Karpas-422 (cell line): ENCODE results near the gene SOWAHA. TPM values are rescaled to one million over a fixed set of nuclear protein-coding genes. Genes with fewer than 3 reads are reported as not detected.
"Not testable (repeated sequence)": the region's sequence is repeated elsewhere in the genome, so short reads cannot be mapped to it uniquely, and the experiment has no call there.

Source experiments
- DNase-seq: peaks from one replicate; pipeline ENCODE4 v3.0.0-alpha.2; 2015
- H2AFZ ChIP-seq: fragments of 200-600 bp; sonication (generic); 2 replicates; pipeline ENCODE4 v1.6.1; 2014; ENCODE audit warnings: antibody characterized with exemption, low read length, mixed read lengths
- H3K27ac ChIP-seq: fragments of 200-600 bp; sonication (generic); 2 replicates; pipeline ENCODE4 v1.5.1; 2014; ENCODE audit warnings: mild to moderate bottlenecking, low read length, moderate library complexity
- H3K27me3 ChIP-seq: fragments of 200-600 bp; sonication (generic); 2 replicates; pipeline ENCODE4 v1.6.1; 2014; ENCODE audit warnings: low read length, mixed read lengths
- H3K36me3 ChIP-seq: fragments of 200-600 bp; sonication (generic); 2 replicates; pipeline ENCODE4 v1.6.1; 2014; ENCODE audit warnings: low read length, mixed read lengths; ENCODE audit not compliant: insufficient read depth
- H3K4me1 ChIP-seq: fragments of 200-600 bp; sonication (generic); 2 replicates; pipeline ENCODE4 v1.6.1; 2014; ENCODE audit warnings: mild to moderate bottlenecking, low read length, mixed read lengths
- H3K4me2 ChIP-seq: fragments of 200-600 bp; sonication (generic); 2 replicates; pipeline ENCODE4 v1.6.1; 2014; ENCODE audit warnings: low read length, low read depth, mild to moderate bottlenecking; ENCODE audit not compliant: poor library complexity, severe bottlenecking
- H3K4me3 ChIP-seq: fragments of 200-600 bp; sonication (generic); 2 replicates; pipeline ENCODE4 v1.5.1; 2014; ENCODE audit warnings: mild to moderate bottlenecking, antibody characterized with exemption, low read length, mixed read lengths
- H3K79me2 ChIP-seq: fragments of 200-600 bp; sonication (generic); 2 replicates; pipeline ENCODE4 v1.6.1; 2014; ENCODE audit warnings: mild to moderate bottlenecking, low read length, mixed read lengths
- H3K9ac ChIP-seq: fragments of 200-600 bp; sonication (generic); 2 replicates; pipeline ENCODE4 v1.6.0; 2014; ENCODE audit warnings: low read length
- H3K9me2 ChIP-seq: fragments of 200-600 bp; sonication (generic), shearing (Covaris generic); replicated peaks from 2 replicates; pipeline ENCODE4 v1.6.0; 2014; ENCODE audit warnings: mild to moderate bottlenecking, low read length, moderate library complexity; ENCODE audit not compliant: insufficient read depth
- H3K9me3 ChIP-seq: fragments of 300-700, 200-600 bp; sonication (generic); 2 replicates; pipeline ENCODE4 v1.6.1; 2014; ENCODE audit warnings: low read length, mixed read lengths
- H4K20me1 ChIP-seq: fragments of 200-600 bp; sonication (generic); 2 replicates; pipeline ENCODE4 v1.6.1; 2014; ENCODE audit warnings: mild to moderate bottlenecking, antibody characterized with exemption, low read length, low read depth; ENCODE audit not compliant: insufficient read depth
- total RNA-seq: library from RNA; depleted of rRNA; stranded (reverse); fragments of >200 nt; shearing (Covaris generic); gene quantifications from 2 replicates; pipeline ENCODE4 v1.2.3, GENCODE V29; 2014; ENCODE audit warnings: low replicate concordance

SOWAHA gene
- total RNA-seq, 1 experiment from 2014 or later, result not detected

GRCh38 chr5:132850066-132850465, 37.0 kb downstream of the SOWAHA start:
- Histone ChIP-seq H3K27ac (no peak overlapping the region), H3K36me3 (no peaks in the 10 kb centered on the region), H3K79me2 (no peaks in the 10 kb centered on the region), H3K4me2 (no peak overlapping the region), H3K9me2 (no peaks in the 10 kb centered on the region), H2AFZ (no peak overlapping the region), H3K9me3 (no peaks in the 10 kb centered on the region), H3K9ac (no peak overlapping the region), H3K4me3 (no peak overlapping the region), H4K20me1 (no peaks in the 10 kb centered on the region), H3K4me1 (no peaks in the 10 kb centered on the region), H3K27me3 (no peaks in the 10 kb centered on the region)
- no peak for DNase-seq

GRCh38 chr5:132853323-132853722, 40.2 kb downstream of the SOWAHA start:
- Histone ChIP-seq H3K9me3 (no peaks in the 10 kb centered on the region), H3K27ac (no peak overlapping the region), H4K20me1 (no peaks in the 10 kb centered on the region), H3K9ac (no peak overlapping the region), H3K27me3 (no peaks in the 10 kb centered on the region), H3K4me2 (no peak overlapping the region), H3K9me2 (no peaks in the 10 kb centered on the region), H3K4me1 (no peaks in the 10 kb centered on the region), H3K4me3 (no peak overlapping the region), H3K36me3 (no peaks in the 10 kb centered on the region), H2AFZ (no peak overlapping the region), H3K79me2 (no peaks in the 10 kb centered on the region)
- DNase-seq, result no peak

- Histone ChIP-seq H3K9ac (no peak overlapping the region), H3K27ac (no peak overlapping the region), H4K20me1 (no peaks in the 10 kb centered on the region), H3K9me3 (no peaks in the 10 kb centered on the region), H3K4me1 (no peaks in the 10 kb centered on the region), H2AFZ (no peak overlapping the region), H3K79me2 (no peaks in the 10 kb centered on the region), H3K4me2 (no peak overlapping the region), H3K27me3 (no peaks in the 10 kb centered on the region), H3K4me3 (no peak overlapping the region), H3K36me3 (no peaks in the 10 kb centered on the region), H3K9me2 (no peaks in the 10 kb centered on the region)
- DNase-seq, result no peak
Measured at GRCh38 chr5:132853790-132854189, 40.7 kb downstream of the SOWAHA start.

GRCh38 chr5:132854301-132854700, 41.2 kb downstream of the SOWAHA start:
- Histone ChIP-seq H3K36me3 (no peaks in the 10 kb centered on the region), H3K4me1 (no peaks in the 10 kb centered on the region; the same call in 1 of the 2 replicates), H3K9me2 (no peaks in the 10 kb centered on the region), H3K27me3 (no peaks in the 10 kb centered on the region), H3K9me3 (no peaks in the 10 kb centered on the region), H3K4me3 (no peak overlapping the region), H4K20me1 (no peaks in the 10 kb centered on the region), H3K79me2 (no peaks in the 10 kb centered on the region), H3K4me2 (no peak overlapping the region), H3K9ac (no peak overlapping the region), H3K27ac (no peak overlapping the region), H2AFZ (no peak overlapping the region)
- no peak for DNase-seq

- H3K9me3 ChIP-seq, H3K27ac ChIP-seq, H3K4me3 ChIP-seq, H3K9me2 ChIP-seq, H3K27me3 ChIP-seq, H2AFZ ChIP-seq, H3K9ac ChIP-seq, DNase-seq, H3K4me2 ChIP-seq, H3K36me3 ChIP-seq, H4K20me1 ChIP-seq, H3K4me1 ChIP-seq, H3K79me2 ChIP-seq: not testable (repeated sequence)
Measured at GRCh38 chr5:132854992-132855391, 41.9 kb downstream of the SOWAHA start.

GRCh38 chr5:132856011-132856410, 42.9 kb downstream of the SOWAHA start:
- DNase-seq, result no peak
- Histone ChIP-seq H3K79me2 (no peaks in the 10 kb centered on the region), H3K9me2 (no peaks in the 10 kb centered on the region), H3K36me3 (no peaks in the 10 kb centered on the region), H3K9ac (no peak overlapping the region), H3K27me3 (no peaks in the 10 kb centered on the region), H3K4me2 (no peak overlapping the region), H3K27ac (no peak overlapping the region), H4K20me1 (no peaks in the 10 kb centered on the region), H2AFZ (no peak overlapping the region), H3K4me1 (peaks cover 6% of the 10 kb centered on the region), H3K4me3 (no peak overlapping the region), H3K9me3 (no peaks in the 10 kb centered on the region)

GRCh38 chr5:132859889-132860437, 46.9 kb downstream of the SOWAHA start:
- Histone ChIP-seq H3K79me2 (no peaks in the 10 kb centered on the region), H3K27me3 (no peaks in the 10 kb centered on the region), H3K4me3 (no peak overlapping the region), H3K4me1 (peaks cover 6% of the 10 kb centered on the region), H2AFZ (no peak overlapping the region), H3K9ac (no peak overlapping the region), H3K4me2 (no peak overlapping the region), H3K9me3 (no peaks in the 10 kb centered on the region), H3K36me3 (no peaks in the 10 kb centered on the region), H3K27ac (no peak overlapping the region), H3K9me2 (no peaks in the 10 kb centered on the region), H4K20me1 (no peaks in the 10 kb centered on the region)
- no peak for DNase-seq

GRCh38 chr5:132860742-132861141, 47.6 kb downstream of the SOWAHA start:
- Histone ChIP-seq H3K36me3 (no peaks in the 10 kb centered on the region), H4K20me1 (no peaks in the 10 kb centered on the region), H3K27ac (no peak overlapping the region), H3K79me2 (no peaks in the 10 kb centered on the region), H3K9ac (no peak overlapping the region), H3K4me1 (peaks cover 10% of the 10 kb centered on the region), H3K4me3 (no peak overlapping the region), H3K27me3 (no peaks in the 10 kb centered on the region), H2AFZ (no peak overlapping the region), H3K9me3 (no peaks in the 10 kb centered on the region), H3K9me2 (no peaks in the 10 kb centered on the region), H3K4me2 (no peak overlapping the region)
- no peak for DNase-seq
